Mesothelial cell of epicardium (in vitro differentiated cells): Measurements from ENCODE around the gene TMED6. TPM values are rescaled to one million over a fixed set of nuclear protein-coding genes. Genes with fewer than 3 reads are reported as not detected.

Source experiments
- DNase-seq, 2 experiments: peaks; one replicate each; pipeline ENCODE4 v3.0.0; 2021; ENCODE audit warnings: low spot score in 2 of 2; ENCODE audit not compliant: unreplicated experiment in 2 of 2
- H3K27ac Mint-ChIP-seq: 2 replicates; pipeline ENCODE4 v1.8.0; 2021; ENCODE audit warnings: mixed read lengths
- H3K27me3 Mint-ChIP-seq: 2 replicates; pipeline ENCODE4 v1.8.0; 2021; ENCODE audit warnings: low read depth, mixed read lengths
- H3K36me3 Mint-ChIP-seq: 2 replicates; pipeline ENCODE4 v1.8.0; 2021; ENCODE audit warnings: mixed read lengths
- H3K4me1 Mint-ChIP-seq: 2 replicates; pipeline ENCODE4 v1.8.0; 2021; ENCODE audit warnings: mixed read lengths
- H3K4me3 Mint-ChIP-seq: 2 replicates; pipeline ENCODE4 v1.8.0; 2021; ENCODE audit warnings: mild to moderate bottlenecking, moderate library complexity, mixed read lengths
- H3K9me3 Mint-ChIP-seq: 2 replicates; pipeline ENCODE4 v1.8.0; 2021; ENCODE audit warnings: mixed read lengths
- CTCF ChIP-seq: fragments of 200-600 bp; sonication (generic); IDR thresholded peaks from one replicate; pipeline ENCODE4 v1.5.0; 2021; ENCODE audit warnings: antibody characterized with exemption; ENCODE audit not compliant: unreplicated experiment
- total RNA-seq: library from RNA; stranded (reverse); gene quantifications from 3 replicates; pipeline ENCODE4 v1.2.1, GENCODE V29; 2021

TMED6 gene
- total RNA-seq, 1 donor from 2014 or later: 1.7 TPM

DNA sequence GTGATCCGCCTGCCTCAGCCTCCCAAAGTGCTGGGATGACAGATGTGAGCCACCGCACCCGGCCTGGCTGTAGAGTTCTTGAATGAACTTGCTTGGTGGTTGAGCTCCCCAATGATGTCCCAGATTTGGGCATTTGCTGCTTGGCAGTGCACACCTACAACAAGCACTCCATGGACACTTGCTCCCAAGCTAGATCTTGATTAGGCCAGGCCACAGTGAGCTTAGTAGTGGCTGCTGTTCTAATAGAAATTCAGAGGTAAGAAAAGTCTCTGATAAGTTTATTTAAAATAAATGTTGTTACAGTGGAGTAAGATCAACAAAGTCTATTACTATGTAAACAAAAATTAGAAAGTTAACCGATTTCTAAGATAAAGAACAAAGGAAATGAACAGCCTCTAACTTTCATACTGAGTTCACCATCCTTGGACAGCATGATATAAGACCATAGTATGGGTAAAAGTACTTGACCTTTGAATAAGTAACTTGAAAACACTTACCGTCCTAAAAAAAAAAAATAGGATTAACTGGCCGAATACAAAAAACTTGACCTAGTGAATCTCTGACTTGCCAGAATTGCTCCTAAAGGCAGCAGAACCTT is 951 bp downstream of the TMED6 start:
- Mint-ChIP-seq H3K27me3 (no peaks in the 10 kb centered on the region), H3K4me1 (no peaks in the 10 kb centered on the region), H3K9me3 (no peaks in the 10 kb centered on the region), H3K4me3 (no peak overlapping the region), H3K36me3 (peaks cover 22% of the 10 kb centered on the region), H3K27ac (no peak overlapping the region)
- no peak for TF ChIP-seq CTCF
- DNase-seq: no peak

DNA sequence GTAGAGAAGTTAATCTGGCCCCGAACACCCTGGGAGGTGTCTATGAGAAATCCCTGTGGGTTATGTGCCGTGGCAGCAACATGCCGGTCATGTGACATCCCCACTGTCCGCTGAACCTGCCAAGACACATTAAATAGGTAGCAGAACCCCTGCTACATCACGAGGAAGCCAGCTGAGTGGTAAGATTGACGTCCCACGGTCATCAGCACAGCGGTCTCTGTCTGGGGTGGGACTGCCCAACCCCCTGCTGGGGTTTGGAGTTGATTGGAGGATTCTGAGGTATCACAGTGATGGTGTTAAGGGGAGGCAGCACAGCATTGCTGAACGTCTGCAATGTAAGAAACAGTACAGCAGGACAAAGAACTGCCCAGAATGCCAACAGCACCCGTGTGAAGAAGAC is 2.0 kb downstream of the TMED6 start:
- Mint-ChIP-seq H3K27me3 (no peaks in the 10 kb centered on the region), H3K4me1 (no peaks in the 10 kb centered on the region), H3K36me3 (peaks cover 16% of the 10 kb centered on the region), H3K27ac (no peak overlapping the region), H3K4me3 (no peak overlapping the region), H3K9me3 (no peaks in the 10 kb centered on the region)
- no peak for DNase-seq
- no peak for TF ChIP-seq CTCF

- DNase-seq: no peak
- no peak overlapping the region for H3K4me3 Mint-ChIP-seq
- H3K4me1 Mint-ChIP-seq: no peaks in the 10 kb centered on the region
- TF ChIP-seq CTCF: no peak
- no peaks in the 10 kb centered on the region for H3K9me3 Mint-ChIP-seq
- H3K36me3 Mint-ChIP-seq: peaks cover 15% of the 10 kb centered on the region
- no peaks in the 10 kb centered on the region for H3K27me3 Mint-ChIP-seq
- no peak overlapping the region for H3K27ac Mint-ChIP-seq
Measured at GRCh38 chr16:69348222-69348621, 3.4 kb downstream of the TMED6 start.

GRCh38 chr16:69346683-69347082 is 4.9 kb downstream of the TMED6 start:
- TF ChIP-seq CTCF: no peak
- no peak overlapping the region for H3K27ac Mint-ChIP-seq

GRCh38 chr16:69345923-69346322 is 5.7 kb downstream of the TMED6 start:
- H3K4me1 Mint-ChIP-seq: peaks cover 2% of the 10 kb centered on the region
- no peak overlapping the region for H3K4me3 Mint-ChIP-seq
- no peaks in the 10 kb centered on the region for H3K27me3 Mint-ChIP-seq
- H3K36me3 Mint-ChIP-seq: peaks cover 12% of the 10 kb centered on the region
- no peak for TF ChIP-seq CTCF
- H3K27ac Mint-ChIP-seq: no peak overlapping the region
- DNase-seq: no peak
- no peaks in the 10 kb centered on the region for H3K9me3 Mint-ChIP-seq

More at GRCh38 chr16:69346683-69347082, 4.9 kb downstream of the TMED6 start:
- H3K27me3 Mint-ChIP-seq: no peaks in the 10 kb centered on the region
- H3K9me3 Mint-ChIP-seq: no peaks in the 10 kb centered on the region
- peaks cover 11% of the 10 kb centered on the region for H3K36me3 Mint-ChIP-seq
- no peak for DNase-seq
- no peaks in the 10 kb centered on the region for H3K4me1 Mint-ChIP-seq
- H3K4me3 Mint-ChIP-seq: no peak overlapping the region

DNA sequence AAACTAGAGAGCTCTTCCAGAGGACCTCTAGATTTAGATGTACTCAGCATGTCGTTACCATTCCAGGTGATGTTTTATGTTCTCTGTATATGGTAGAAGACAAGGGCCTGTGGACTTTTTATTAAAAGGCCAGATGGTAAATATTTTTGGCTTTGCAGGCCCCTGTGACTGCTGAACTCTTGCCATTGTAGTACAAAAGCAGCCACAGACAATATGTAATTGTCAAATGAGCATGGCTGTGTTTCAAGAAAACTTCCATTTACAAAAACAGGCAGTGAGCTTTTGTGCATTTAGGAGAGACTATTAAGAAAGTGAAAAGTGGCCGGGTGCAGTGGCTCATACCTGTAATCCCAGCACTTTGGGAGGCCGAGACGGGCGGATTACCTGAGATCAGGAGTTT is 7.4 kb downstream of the TMED6 start:
- peaks cover 12% of the 10 kb centered on the region for H3K36me3 Mint-ChIP-seq
- peaks cover 11% of the 10 kb centered on the region for H3K4me1 Mint-ChIP-seq
- no peak overlapping the region for H3K27ac Mint-ChIP-seq
- H3K27me3 Mint-ChIP-seq: no peaks in the 10 kb centered on the region
- H3K4me3 Mint-ChIP-seq: no peak overlapping the region
- no peak for DNase-seq
- no peak for TF ChIP-seq CTCF
- no peaks in the 10 kb centered on the region for H3K9me3 Mint-ChIP-seq
